Neural cell (in vitro differentiated cells): Measurements from ENCODE around the gene LSM3.

Source experiments
- CTCF ChIP-seq: fragments of 450-650 bp; IDR thresholded peaks from 2 replicates; pipeline ENCODE4 v1.5.1; 2014; ENCODE audit warnings: antibody characterized with exemption, mild to moderate bottlenecking, moderate library complexity; ENCODE audit not compliant: poor library complexity, severe bottlenecking
- POLR2AphosphoS5 ChIP-seq: IDR thresholded peaks from 2 replicates; pipeline ENCODE4 v1.6.1; 2012
- REST ChIP-seq: IDR thresholded peaks from 2 replicates; pipeline ENCODE4 v1.6.1; 2012; ENCODE audit warnings: borderline replicate concordance

DNA sequence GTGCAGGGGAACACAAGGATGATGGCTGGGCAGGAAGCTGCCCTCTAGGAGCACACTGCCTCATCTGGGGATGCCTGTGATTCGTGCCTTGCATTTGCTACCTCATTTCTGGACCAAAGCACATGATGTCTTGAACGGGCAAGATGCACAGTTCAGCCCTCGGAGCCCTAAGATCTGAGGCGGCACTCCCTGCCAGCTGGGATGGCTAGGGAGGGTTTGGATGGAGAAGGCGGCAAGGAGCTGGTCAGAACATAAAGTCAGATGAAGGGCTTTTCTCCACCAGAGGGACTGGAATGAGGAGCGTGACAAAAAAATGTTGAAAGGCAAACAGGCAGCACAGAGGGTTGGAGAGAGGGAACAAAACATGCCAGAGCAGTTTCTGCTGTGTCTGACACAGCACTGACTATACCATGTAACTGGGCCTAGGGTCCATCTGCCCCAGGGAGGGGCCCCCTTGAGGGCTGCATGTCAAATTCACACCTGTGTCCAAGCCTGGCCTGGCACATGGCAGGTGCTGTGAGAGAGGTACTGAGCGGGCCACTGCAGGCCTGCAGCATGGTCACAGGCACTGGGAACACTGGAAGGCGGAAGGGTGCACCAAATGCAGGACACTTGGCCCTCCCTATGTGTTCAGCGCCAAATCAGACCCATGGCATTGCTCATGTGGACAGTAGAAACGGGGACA, 32.1 kb upstream of the LSM3 start:
- TF ChIP-seq POLR2AphosphoS5 (no peak), CTCF (no peak), REST (no peak)
